Measurements from ENCODE around the gene DNAJC27.

Gene DNAJC27

GRCh38 chr2:24925815-24926214 lies 45.9 kb downstream of the DNAJC27 start:
- no peak for DNase-seq

GRCh38 chr2:24924732-24925131 lies 47.0 kb downstream of the DNAJC27 start:
- no peak for DNase-seq

- no peak for DNase-seq
Observed at GRCh38 chr2:24924266-24924665, 47.5 kb downstream of the DNAJC27 start.

GRCh38 chr2:24923106-24923505 lies 48.6 kb downstream of the DNAJC27 start:
- no peak for DNase-seq

- DNase-seq = no peak
Observed at GRCh38 chr2:24922556-24922955, 49.2 kb downstream of the DNAJC27 start.

- DNase-seq = peak; percentile 19
Observed at GRCh38 chr2:24920809-24921441, 50.8 kb downstream of the DNAJC27 start.

- peak; percentile 72 for DNase-seq
Observed at GRCh38 chr2:24920098-24920808, 51.5 kb downstream of the DNAJC27 start, which contains the start of gene ADCY3. Gene ADCY3, minus strand, starts transcription at chr2:24920237. Its CDS starts 1,250 bp downstream, at chr2:24918987.

GRCh38 chr2:24919506-24920097 lies 52.2 kb downstream of the DNAJC27 start:
- DNase-seq = no peak

- DNase-seq = peak; percentile 74
Observed at GRCh38 chr2:24919037-24919505, 52.7 kb downstream of the DNAJC27 start.

GRCh38 chr2:24918326-24919036 lies 53.3 kb downstream of the DNAJC27 start:
- no peak for DNase-seq

- no peak for DNase-seq
Observed at GRCh38 chr2:24917731-24918325, 53.9 kb downstream of the DNAJC27 start.

GRCh38 chr2:24917086-24917485 lies 54.7 kb downstream of the DNAJC27 start:
- DNase-seq = no peak

- no peak for DNase-seq
Observed at GRCh38 chr2:24915796-24916195, 56.0 kb downstream of the DNAJC27 start.

GRCh38 chr2:24915175-24915574 lies 56.6 kb downstream of the DNAJC27 start:
- DNase-seq = no peak

GRCh38 chr2:24914713-24915112 lies 57.0 kb downstream of the DNAJC27 start:
- DNase-seq = no peak

- no peak for DNase-seq
Observed at GRCh38 chr2:24913911-24914310, 57.8 kb downstream of the DNAJC27 start.

GRCh38 chr2:24912986-24913385 lies 58.8 kb downstream of the DNAJC27 start:
- DNase-seq = no peak

GRCh38 chr2:24912523-24912922 lies 59.2 kb downstream of the DNAJC27 start:
- DNase-seq = no peak

GRCh38 chr2:24910245-24910644 lies 61.5 kb downstream of the DNAJC27 start:
- no peak for DNase-seq

- DNase-seq = no peak
Observed at GRCh38 chr2:24909555-24910177, 62.1 kb downstream of the DNAJC27 start.

GRCh38 chr2:24908461-24908901 lies 63.3 kb downstream of the DNAJC27 start:
- no peak for DNase-seq

GRCh38 chr2:24907116-24907515 lies 64.6 kb downstream of the DNAJC27 start:
- DNase-seq = no peak

Measured in CD4-positive, alpha-beta T cell treated with Interleukin-12 subunit alpha and Interleukin-12 subunit beta, for 1 hour (primary cell).